Thyroid gland (tissue), 4 donors: ENCODE measurements around the gene BMP4. TPM values are rescaled to one million over a fixed set of nuclear protein-coding genes. Genes with fewer than 3 reads are reported as not detected.

Experiments used
- DNase-seq, 2 donors: peaks; one replicate each; pipeline ENCODE4 v3.0.0-alpha.2; 2019
- H3K27ac ChIP-seq, 3 donors: fragments of 200-600 bp; sonication (generic); 1 replicate in 2 of 3; 2 replicates in 1 of 3; pipeline ENCODE4 v1.5.1; 2016 to 2019; ENCODE audit warnings: mild to moderate bottlenecking in 1 of 3, moderate library complexity in 1 of 3
- H3K27me3 ChIP-seq: fragments of 200-600 bp; sonication (generic); one replicate; pipeline ENCODE4 v1.5.1; 2019
- H3K36me3 ChIP-seq, 2 donors: fragments of 200-600 bp; sonication (generic); one replicate each; pipeline ENCODE4 v1.5.1; 2016 to 2019
- H3K4me1 ChIP-seq, 2 donors: fragments of 200-600 bp; sonication (generic); one replicate each; pipeline ENCODE4 v1.5.1; 2017 to 2019
- H3K4me3 ChIP-seq, 3 donors: fragments of 200-600 bp; sonication (generic); replicated peaks in 1 of 3; 1 replicate in 2 of 3; 2 replicates in 1 of 3; pipeline ENCODE4 v1.5.1; 2016; ENCODE audit warnings: mild to moderate bottlenecking in 1 of 3
- H3K9me3 ChIP-seq: fragments of 200-600 bp; sonication (generic); one replicate; pipeline ENCODE4 v1.5.1; 2017
- POLR2A ChIP-seq, 2 donors: fragments of 450-650 bp; IDR thresholded peaks; one replicate each; pipeline ENCODE4 v1.6.1; 2017; ENCODE audit warnings: antibody characterized with exemption in 2 of 2, mild to moderate bottlenecking in 2 of 2, moderate library complexity in 1 of 2
- WGBS, 2 donors: methylation state at CpG; one replicate each; pipeline ENCODE4 v1.1.5; 2017; 5-methylcytosine and 5-hydroxymethylcytosine counted together
- intact Hi-C: fragments of 100-400 bp; cut with DNase I; formaldehyde crosslinking; loops from one replicate; pipeline ENCODE4 v1.15.1; 2023
- total RNA-seq, 4 donors: library from RNA; depleted of rRNA; stranded (reverse); fragments of >200 nt; gene quantifications; one replicate each; pipeline ENCODE4 v1.2.3, GENCODE V29; 2016
- TF ChIP-seq, protein P1 (sequence below), 6 experiments: fragments of 200-600 bp in 3 of 6; fragments of 450-650 bp in 3 of 6; sonication (generic) in 3 of 6; IDR thresholded peaks; one replicate each; pipeline ENCODE4 v1.5.1; 2016 to 2019; ENCODE audit warnings: antibody characterized with exemption in 6 of 6, mild to moderate bottlenecking in 2 of 6, inconsistent platforms in 1 of 6, moderate library complexity in 1 of 6

BMP4 gene
- total RNA-seq, 4 donors from 2014 or later, result 8.5 to 27.2 (median 11.6) TPM

DNA sequence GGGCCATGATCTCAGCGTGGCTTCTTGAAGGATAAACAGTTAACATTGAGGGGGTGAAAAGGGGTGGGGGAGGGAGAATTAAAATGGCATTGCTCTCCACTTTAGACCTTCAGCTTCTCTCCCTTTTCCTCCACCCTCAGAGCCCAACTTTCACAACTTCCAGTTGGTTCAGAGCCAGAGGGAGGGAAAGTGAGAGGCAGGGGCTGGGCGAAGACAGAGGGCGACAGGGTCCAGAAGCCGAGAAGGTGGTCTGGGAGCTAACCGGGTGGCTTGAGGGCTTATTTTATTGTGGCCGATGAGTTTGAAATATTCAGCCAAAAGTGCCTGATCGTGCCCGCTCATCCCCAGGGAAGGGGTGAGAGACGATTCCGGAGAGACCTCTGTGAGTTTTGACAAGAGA is 4.1 kb downstream of the BMP4 start:
- Histone ChIP-seq H3K36me3 (no peaks in the 10 kb centered on the region), H3K9me3 (no peaks in the 10 kb centered on the region), H3K27me3 (no peaks in the 10 kb centered on the region), H3K4me1 (peaks cover 21 to 30% of the 10 kb centered on the region in 2 donors), H3K4me3 (peak overlapping the region; percentile 15 to 67 (median 42)), H3K27ac (peak overlapping the region; percentile 46 to 75 (median 69))
- peak in 1 of 2 donors; percentile 19 for DNase-seq
- intact Hi-C loops, result loop anchor here (10.0 kb wide), 1 partner anchor 392 kb away; no protein-coding TSS in a partner anchor
- no peak for TF ChIP-seq POLR2A (IDR thresholded peaks at IDR 0.05)
- TF ChIP-seq, protein P1, sequence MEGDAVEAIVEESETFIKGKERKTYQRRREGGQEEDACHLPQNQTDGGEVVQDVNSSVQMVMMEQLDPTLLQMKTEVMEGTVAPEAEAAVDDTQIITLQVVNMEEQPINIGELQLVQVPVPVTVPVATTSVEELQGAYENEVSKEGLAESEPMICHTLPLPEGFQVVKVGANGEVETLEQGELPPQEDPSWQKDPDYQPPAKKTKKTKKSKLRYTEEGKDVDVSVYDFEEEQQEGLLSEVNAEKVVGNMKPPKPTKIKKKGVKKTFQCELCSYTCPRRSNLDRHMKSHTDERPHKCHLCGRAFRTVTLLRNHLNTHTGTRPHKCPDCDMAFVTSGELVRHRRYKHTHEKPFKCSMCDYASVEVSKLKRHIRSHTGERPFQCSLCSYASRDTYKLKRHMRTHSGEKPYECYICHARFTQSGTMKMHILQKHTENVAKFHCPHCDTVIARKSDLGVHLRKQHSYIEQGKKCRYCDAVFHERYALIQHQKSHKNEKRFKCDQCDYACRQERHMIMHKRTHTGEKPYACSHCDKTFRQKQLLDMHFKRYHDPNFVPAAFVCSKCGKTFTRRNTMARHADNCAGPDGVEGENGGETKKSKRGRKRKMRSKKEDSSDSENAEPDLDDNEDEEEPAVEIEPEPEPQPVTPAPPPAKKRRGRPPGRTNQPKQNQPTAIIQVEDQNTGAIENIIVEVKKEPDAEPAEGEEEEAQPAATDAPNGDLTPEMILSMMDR (IDR thresholded peaks at IDR 0.05), result no peak
- WGBS, 2 donors, result 13 to 18% methylated on average over 10 of the region's 10 CpGs

DNA sequence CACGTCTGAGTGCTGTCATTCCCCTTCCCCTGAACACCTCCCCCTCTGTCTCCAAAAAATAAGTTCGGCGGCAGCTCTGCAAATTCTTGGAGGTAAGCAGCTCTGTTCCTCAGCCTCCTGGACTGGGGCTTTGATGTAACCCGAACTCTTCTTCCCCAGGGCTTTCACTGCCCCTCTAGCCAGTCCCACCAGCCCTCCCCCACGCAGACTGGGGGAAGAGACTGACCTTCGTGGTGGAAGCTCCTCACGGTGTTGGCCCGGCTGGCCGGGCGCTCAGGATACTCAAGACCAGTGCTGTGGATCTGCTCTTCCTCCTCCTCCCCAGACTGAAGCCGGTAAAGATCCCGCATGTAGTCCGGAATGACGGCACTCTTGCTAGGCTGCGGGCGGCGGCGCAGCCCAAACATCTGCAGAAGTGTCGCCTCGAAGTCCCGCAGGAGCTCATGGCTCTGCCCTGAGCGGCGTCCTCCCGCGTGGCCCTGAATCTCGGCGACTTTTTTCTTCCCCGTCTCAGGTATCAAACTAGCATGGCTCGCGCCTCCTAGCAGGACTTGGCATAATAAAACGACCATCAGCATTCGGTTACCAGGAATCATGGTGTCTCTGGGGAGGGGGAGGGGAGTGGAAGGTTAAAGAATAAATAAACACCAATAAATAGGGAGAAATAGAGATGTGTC is 4.9 kb downstream of the BMP4 start:
- intact Hi-C loops, result loop anchor here (10.0 kb wide), 1 partner anchor 393 kb away; no protein-coding TSS in a partner anchor
- H3K27me3 ChIP-seq, result no peaks in the 10 kb centered on the region
- H3K9me3 ChIP-seq, result no peaks in the 10 kb centered on the region
- peak overlapping the region in 1 of 3 donors; percentile 42 for H3K4me3 ChIP-seq
- TF ChIP-seq POLR2A (IDR thresholded peaks at IDR 0.05), result no peak
- TF ChIP-seq, protein P1 (IDR thresholded peaks at IDR 0.05), result no peak
- WGBS, 2 donors, result 27 to 40% methylated on average over 23 to 29 of the region's 32 CpGs
- no peaks in the 10 kb centered on the region for H3K36me3 ChIP-seq
- H3K27ac ChIP-seq, result no peak overlapping the region
- H3K4me1 ChIP-seq, result peaks cover 21 to 31% of the 10 kb centered on the region in 2 donors
- peak; percentile 18 to 22 for DNase-seq

DNA sequence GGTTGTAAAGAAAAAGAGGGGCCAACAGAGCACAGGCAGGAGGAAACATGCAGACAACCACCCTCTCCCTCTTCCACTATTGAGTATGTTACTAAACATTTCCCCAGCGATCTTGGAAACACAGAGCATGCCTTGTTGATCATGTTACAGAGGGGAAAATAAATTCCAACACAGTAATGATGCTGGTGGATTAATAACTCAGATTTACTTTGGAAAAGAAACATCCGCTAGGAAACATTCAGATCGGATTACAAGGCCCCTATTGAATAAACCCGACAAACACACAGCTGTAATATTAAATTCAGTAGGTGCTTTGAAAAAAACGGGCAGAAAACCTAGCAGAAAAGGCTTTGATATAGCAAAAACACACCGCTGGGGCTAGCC is 5.4 kb downstream of the BMP4 start:
- no peaks in the 10 kb centered on the region for H3K27me3 ChIP-seq
- no peak for DNase-seq
- no peaks in the 10 kb centered on the region for H3K9me3 ChIP-seq
- no peak for TF ChIP-seq POLR2A (IDR thresholded peaks at IDR 0.05)
- TF ChIP-seq, protein P1 (IDR thresholded peaks at IDR 0.05), result no peak
- intact Hi-C loops, result loop anchor here (10.0 kb wide), 1 partner anchor 394 kb away; no protein-coding TSS in a partner anchor
- no peak overlapping the region for H3K27ac ChIP-seq
- peaks cover 19 to 36% of the 10 kb centered on the region in 2 donors for H3K4me1 ChIP-seq
- 71 to 82% methylated on average over 6 of the region's 6 CpGs for WGBS, 2 donors
- no peak overlapping the region for H3K4me3 ChIP-seq
- H3K36me3 ChIP-seq, result no peaks in the 10 kb centered on the region

DNA sequence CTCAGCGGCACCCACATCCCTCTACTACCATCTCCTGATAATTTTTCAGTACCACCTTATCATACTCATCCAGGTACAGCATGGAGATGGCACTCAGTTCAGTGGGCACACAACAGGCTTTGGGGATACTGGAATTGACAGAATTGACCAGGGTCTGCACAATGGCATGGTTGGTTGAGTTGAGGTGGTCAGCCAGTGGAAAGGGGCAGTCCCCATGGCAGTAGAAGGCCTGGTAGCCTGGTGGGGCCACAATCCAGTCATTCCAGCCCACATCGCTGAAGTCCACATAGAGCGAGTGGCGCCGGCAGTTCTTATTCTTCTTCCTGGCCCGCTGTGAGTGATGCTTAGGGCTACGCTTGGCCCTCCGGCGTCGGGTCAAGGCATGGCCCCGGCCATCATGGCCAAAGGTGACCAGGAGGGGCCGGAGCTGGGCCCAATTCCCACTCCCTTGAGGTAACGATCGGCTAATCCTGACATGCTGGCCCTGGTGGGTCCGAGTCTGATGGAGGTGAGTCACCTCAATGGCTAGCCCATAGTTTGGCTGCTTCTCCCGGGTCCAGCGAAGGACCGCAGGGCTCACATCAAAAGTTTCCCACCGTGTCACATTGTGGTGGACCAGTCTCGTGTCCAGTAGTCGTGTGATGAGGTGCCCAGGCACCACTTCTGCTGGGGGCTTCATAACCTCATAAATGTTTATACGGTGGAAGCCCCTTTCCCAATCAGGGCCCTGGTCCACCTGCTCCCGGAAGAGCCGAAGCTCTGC is 6.4 kb downstream of the BMP4 start:
- no peak for DNase-seq
- TF ChIP-seq, protein P1 (IDR thresholded peaks at IDR 0.05), result no peak
- TF ChIP-seq POLR2A (IDR thresholded peaks at IDR 0.05), result no peak
- H3K27me3 ChIP-seq, result no peaks in the 10 kb centered on the region
- WGBS, 2 donors, result 93 to 95% methylated on average over 13 to 24 of the region's 24 CpGs
- intact Hi-C loops, result loop anchor here (10.0 kb wide), 1 partner anchor 395 kb away; no protein-coding TSS in a partner anchor
- H3K9me3 ChIP-seq, result no peaks in the 10 kb centered on the region
- H3K27ac ChIP-seq, result no peak overlapping the region
- H3K4me3 ChIP-seq, result no peak overlapping the region
- no peaks in the 10 kb centered on the region for H3K36me3 ChIP-seq
- peaks cover 12 to 32% of the 10 kb centered on the region in 2 donors for H3K4me1 ChIP-seq

DNA sequence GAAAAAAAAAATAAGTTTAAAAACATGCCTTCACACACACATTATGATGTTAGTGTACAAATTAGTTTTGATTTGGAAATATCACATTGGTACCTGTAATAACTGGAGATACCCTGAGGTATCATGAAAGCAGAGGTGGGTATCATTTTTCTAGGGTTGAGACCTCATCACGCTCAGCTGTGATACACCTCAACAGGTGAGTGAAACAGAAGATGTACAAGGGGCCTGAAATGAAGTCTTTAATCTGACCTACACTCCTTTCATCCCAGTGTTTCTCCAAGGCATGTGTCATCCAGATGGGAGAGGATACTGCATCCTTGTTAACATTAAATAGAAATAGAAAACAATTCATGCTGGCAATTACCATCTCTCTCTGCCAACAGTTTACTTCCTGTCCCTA is 7.4 kb downstream of the BMP4 start:
- Histone ChIP-seq H3K4me3 (no peak overlapping the region), H3K27ac (no peak overlapping the region), H3K36me3 (no peaks in the 10 kb centered on the region), H3K27me3 (no peaks in the 10 kb centered on the region), H3K4me1 (peaks cover 12 to 22% of the 10 kb centered on the region in 2 donors), H3K9me3 (no peaks in the 10 kb centered on the region)
- no peak for DNase-seq
- WGBS, 2 donors, result 90 to 94% methylated on average over 1 of the region's 1 CpG
- TF ChIP-seq POLR2A (IDR thresholded peaks at IDR 0.05), result no peak
- TF ChIP-seq, protein P1 (IDR thresholded peaks at IDR 0.05), result no peak
- intact Hi-C loops, result no loop called here
